IPS-18c (cell line): ENCODE measurements around the gene MINDY1.

Experiments
- H3K4me3 ChIP-seq: 2 replicates; pipeline ENCODE4 v1.7.0; 2013; ENCODE audit warnings: low read depth, mild to moderate bottlenecking, low read length, moderate library complexity; ENCODE audit not compliant: insufficient read depth
- H3K9me3 ChIP-seq: one replicate; pipeline ENCODE4 v1.6.1; 2013; ENCODE audit warnings: mild to moderate bottlenecking, low read length, moderate library complexity; ENCODE audit not compliant: control insufficient read depth, insufficient read depth

The MINDY1 gene

GRCh38 chr1:150974580-150975478, 31.9 kb downstream of the MINDY1 start, which contains the start of gene CERS2:
CERS2 (minus strand) TSS chr1:150974835; CDS start chr1:150969090, 5,745 bp downstream.
- H3K9me3 ChIP-seq = no peaks in the 10 kb centered on the region

GRCh38 chr1:150973836-150974579, 32.7 kb downstream of the MINDY1 start:
- H3K4me3 ChIP-seq = peak overlapping the region; percentile 81
- H3K9me3 ChIP-seq = no peaks in the 10 kb centered on the region

More at GRCh38 chr1:150974580-150975478, 31.9 kb downstream of the MINDY1 start, which contains the start of gene CERS2:
- H3K4me3 ChIP-seq = peak within 1 kb of the TSS; percentile 81

- H3K9me3 ChIP-seq = no peaks in the 10 kb centered on the region
- H3K4me3 ChIP-seq = peak overlapping the region; percentile 81
Measured at GRCh38 chr1:150973258-150973835, 33.4 kb downstream of the MINDY1 start.

DNA sequence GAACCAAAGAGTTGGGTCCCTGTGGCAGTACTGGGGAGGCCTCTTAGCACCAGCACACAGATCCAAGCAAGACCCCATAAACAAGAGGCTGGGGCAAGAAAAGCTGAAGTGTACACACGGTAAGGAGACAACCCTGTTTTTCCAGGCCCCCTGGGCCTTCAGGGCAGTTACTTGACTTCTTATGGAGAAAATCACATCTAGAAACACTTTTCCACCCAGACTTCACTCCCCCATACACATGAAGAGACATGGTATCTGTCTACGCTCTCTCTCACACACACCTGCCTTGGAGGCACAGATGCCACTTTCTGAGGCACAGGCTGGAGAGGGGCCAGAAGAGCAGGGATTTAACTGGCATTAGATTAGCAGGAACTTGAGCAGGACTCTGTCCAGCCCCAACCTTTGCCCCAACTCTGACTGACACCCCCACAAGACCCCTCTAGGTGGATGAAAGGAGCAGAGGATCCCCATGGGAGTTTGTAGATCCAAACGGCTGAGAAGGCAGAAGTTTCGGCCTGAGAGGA, 34.2 kb downstream of the MINDY1 start:
- Histone ChIP-seq H3K9me3 (no peaks in the 10 kb centered on the region), H3K4me3 (peak overlapping the region; percentile 81)

GRCh38 chr1:150971583-150972416, 34.9 kb downstream of the MINDY1 start:
- H3K4me3 ChIP-seq = peak overlapping the region; percentile 81
- H3K9me3 ChIP-seq = no peaks in the 10 kb centered on the region

- H3K4me3 ChIP-seq = peak overlapping the region; percentile 9; the same call in 1 of the 2 replicates
- H3K9me3 ChIP-seq = no peaks in the 10 kb centered on the region
Measured at GRCh38 chr1:150970808-150971582, 35.7 kb downstream of the MINDY1 start.

DNA sequence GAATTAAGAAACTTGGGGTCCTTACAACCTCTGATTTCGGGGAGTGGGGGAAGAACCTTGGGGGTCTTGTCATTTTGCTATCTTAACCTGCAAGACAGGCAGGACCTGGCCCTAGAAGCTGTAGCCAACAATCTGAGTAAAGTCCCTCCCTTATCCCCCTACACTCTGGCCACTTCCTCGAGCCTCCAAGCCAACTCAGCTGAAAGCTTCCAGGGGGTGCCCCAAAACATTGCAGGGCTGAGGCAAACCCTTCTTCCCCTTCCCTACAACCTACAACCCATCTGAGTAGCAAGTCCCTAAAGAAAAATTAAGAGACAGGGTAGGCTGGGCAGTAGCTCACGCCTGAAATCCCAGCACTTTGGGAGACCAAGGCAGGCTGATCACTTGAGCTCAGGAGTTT, 37.1 kb downstream of the MINDY1 start:
- Histone ChIP-seq H3K4me3 (no peak overlapping the region), H3K9me3 (no peaks in the 10 kb centered on the region)

DNA sequence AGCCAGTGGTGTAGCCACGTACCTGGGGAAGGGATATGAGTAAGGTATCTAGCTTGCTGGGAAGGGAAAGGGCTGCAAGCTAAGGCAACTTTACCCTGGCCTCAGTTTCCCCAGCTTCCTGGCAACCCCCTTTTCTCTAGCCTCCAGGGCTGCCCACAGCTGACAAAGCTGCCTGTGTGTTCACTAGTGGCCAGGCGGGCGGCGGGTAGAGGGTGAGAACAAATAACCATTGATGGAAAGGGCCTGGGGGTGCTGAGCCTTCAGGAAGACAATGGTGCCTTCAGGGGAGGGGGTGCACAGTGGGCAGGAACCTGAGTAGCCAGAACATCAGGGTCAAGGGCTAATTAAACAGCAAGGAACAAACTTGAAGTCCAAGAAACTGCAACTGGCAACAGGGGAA, 38.2 kb downstream of the MINDY1 start:
- Histone ChIP-seq H3K9me3 (no peaks in the 10 kb centered on the region), H3K4me3 (no peak overlapping the region)

DNA sequence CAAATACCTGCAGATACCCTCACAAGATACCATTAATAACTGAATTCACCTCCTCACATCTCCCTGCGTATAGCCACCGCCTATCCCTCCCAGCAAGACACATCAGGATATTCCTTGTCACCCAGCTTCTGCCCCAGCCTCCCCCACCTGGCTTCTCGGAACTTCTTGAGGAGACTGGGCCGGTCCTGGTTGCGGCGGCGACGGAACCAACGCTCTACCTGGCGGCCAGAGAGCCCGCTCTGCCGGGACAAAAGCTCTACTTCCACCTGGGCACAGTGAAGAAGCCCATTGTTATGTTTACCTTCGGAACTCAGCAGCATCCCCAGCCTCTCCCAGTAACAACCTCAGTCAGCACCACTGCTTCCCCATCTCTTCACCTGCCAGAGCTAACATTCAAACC, 38.8 kb downstream of the MINDY1 start:
- no peak overlapping the region for H3K4me3 ChIP-seq

GRCh38 chr1:150966011-150966410, 40.7 kb downstream of the MINDY1 start:
- no peak overlapping the region for H3K4me3 ChIP-seq
- H3K9me3 ChIP-seq = no peaks in the 10 kb centered on the region

More for the DNA sequence above, 38.8 kb downstream of the MINDY1 start:
- H3K9me3 ChIP-seq = no peaks in the 10 kb centered on the region

- Histone ChIP-seq H3K9me3 (no peaks in the 10 kb centered on the region), H3K4me3 (no peak overlapping the region)
Measured at GRCh38 chr1:150965605-150966004, 41.1 kb downstream of the MINDY1 start.

- Histone ChIP-seq H3K9me3 (no peaks in the 10 kb centered on the region), H3K4me3 (no peak overlapping the region)
Measured at GRCh38 chr1:150964164-150964489, 42.6 kb downstream of the MINDY1 start.

DNA sequence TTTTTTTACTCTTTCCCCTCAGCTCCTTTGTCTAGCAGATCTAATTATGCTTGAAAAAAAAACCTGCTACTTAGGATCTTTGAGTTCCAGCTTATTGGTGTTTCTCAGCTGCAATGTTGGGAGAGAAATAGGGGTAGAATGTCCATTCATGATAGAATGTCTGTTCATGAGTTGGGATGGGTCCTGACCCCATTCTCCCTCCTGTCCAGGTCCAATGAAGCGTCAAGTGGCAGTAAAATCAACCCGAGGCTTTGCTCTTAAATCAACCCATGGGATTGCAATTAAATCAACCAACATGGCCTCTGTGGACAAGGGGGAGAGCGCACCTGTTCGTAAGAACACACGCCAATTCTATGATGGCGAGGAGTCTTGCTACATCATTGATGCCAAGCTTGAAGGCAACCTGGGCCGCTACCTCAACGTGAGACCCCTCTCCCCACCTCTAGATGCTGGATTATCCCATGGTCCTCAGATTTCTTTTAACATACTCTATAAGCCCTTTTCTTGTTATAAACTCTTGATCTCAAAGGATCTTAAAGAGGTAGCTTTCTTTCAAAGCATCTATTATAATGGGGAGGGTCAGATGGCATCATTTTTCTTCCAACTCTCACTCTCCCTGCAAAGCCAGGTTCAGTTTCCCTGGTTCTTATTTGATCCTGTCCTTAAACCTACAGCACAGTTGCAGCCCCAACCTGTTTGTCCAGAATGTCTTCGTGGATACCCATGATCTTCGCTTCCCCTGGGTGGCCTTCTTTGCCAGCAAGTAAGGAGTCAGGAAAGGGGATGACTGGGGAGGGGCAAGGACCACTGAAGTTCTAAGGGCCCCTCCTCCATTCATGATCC, 43.2 kb downstream of the MINDY1 start:
- H3K9me3 ChIP-seq = no peaks in the 10 kb centered on the region
- H3K4me3 ChIP-seq = no peak overlapping the region

- Histone ChIP-seq H3K4me3 (no peak overlapping the region), H3K9me3 (no peaks in the 10 kb centered on the region)
Measured at GRCh38 chr1:150961756-150962155, 44.9 kb downstream of the MINDY1 start.

DNA sequence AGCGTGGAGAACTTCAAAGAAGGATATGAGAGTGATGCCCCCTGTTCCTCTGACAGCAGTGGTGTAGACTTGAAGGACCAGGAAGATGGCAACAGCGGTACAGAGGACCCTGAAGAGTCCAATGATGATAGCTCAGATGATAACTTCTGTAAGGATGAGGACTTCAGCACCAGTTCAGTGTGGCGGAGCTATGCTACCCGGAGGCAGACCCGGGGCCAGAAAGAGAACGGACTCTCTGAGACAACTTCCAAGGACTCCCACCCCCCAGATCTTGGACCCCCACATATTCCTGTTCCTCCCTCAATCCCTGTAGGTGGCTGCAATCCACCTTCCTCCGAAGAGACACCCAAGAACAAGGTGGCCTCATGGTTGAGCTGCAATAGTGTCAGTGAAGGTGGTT, 46.1 kb downstream of the MINDY1 start:
- no peak overlapping the region for H3K4me3 ChIP-seq
- no peaks in the 10 kb centered on the region for H3K9me3 ChIP-seq
